GM12873 (cell line): Measurements from ENCODE around the gene MTA3.

ENCODE experiments used
- TF ChIP-seq, protein P1 (sequence below): IDR thresholded peaks from 2 replicates; pipeline ENCODE4 v1.5.1; 2012; ENCODE audit warnings: low read depth, mild to moderate bottlenecking, moderate library complexity, low read length, control low read depth; ENCODE audit not compliant: insufficient read depth; ENCODE audit errors: missing control alignments

MTA3 gene

DNA sequence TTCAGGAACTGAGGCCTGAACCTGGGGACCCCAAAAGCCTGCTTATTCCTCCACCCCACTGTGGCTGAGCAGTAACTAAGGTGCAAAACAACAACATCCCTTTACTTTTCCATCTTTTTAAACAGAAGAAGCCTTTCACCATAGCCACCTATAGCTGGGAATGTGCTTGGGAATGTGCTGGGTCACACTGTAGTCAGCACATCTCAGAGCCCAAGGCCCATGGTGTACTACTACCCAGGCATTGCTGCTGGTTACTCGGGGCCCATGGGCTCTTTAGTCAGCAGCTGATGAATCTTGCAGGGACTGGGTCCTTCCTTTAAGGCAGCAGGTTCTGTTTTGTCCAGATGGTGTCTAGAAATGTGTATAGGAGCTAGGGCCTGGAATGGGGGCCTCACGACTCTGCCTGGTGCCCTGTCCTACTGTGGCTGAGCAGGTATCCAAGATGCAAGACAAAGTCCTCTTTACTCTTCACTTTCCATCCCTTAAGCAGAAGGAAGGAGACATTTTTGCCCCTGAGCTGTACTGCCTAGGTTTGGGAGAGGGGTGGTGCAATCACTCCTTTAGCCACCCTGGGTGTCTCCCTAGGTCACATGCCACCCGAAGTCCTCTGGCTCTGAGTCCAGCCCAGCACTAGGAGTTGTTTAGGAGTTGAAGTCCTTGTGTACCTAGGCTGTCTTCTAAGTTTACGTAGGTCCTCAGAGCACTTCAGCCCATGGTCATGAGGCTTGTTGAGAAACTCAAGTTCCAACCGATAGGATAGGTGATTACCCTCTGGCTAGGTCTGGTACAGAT is 125.5 kb downstream of the MTA3 start:
- TF ChIP-seq, protein P1, sequence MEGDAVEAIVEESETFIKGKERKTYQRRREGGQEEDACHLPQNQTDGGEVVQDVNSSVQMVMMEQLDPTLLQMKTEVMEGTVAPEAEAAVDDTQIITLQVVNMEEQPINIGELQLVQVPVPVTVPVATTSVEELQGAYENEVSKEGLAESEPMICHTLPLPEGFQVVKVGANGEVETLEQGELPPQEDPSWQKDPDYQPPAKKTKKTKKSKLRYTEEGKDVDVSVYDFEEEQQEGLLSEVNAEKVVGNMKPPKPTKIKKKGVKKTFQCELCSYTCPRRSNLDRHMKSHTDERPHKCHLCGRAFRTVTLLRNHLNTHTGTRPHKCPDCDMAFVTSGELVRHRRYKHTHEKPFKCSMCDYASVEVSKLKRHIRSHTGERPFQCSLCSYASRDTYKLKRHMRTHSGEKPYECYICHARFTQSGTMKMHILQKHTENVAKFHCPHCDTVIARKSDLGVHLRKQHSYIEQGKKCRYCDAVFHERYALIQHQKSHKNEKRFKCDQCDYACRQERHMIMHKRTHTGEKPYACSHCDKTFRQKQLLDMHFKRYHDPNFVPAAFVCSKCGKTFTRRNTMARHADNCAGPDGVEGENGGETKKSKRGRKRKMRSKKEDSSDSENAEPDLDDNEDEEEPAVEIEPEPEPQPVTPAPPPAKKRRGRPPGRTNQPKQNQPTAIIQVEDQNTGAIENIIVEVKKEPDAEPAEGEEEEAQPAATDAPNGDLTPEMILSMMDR, result no peak

DNA sequence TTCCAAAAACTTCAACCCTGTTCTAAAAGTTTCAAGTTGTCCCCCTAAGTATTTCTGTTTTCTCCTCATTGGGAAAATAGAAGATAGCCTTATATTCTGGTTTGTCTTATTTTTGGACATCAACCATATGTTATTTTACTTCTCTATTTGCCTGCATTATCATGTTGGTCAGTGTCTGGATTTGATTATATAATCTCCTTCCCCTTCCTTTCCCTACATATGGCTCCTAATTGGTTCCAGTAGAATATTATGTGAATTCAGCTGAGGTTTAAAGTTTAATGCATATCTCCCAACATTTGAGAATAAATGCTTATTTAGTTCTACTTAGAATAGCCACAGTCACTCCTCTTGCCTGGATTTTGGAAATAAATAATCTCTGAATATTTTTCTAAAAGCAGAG is 128.6 kb downstream of the MTA3 start:
- TF ChIP-seq, protein P1, result no peak

DNA sequence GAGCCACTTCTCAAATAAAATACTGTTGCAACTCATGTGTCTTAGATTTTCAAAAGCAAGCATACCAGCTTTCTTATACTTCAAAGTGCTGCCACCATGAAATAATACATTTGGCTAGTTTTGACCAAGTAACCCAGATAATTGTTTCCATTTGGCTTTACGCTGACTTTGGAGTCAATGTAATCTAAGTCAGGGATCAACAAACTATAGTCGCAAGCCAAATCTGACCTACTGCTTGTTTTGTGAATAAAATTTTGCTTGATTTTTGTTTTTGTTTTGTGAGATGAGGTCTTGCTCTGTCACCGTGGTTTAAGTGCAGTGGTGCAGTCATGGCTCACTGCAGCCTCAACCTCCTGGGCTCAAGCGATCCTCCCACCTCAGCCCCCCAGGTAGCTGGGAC is 130.5 kb downstream of the MTA3 start:
- TF ChIP-seq, protein P1, result no peak

DNA sequence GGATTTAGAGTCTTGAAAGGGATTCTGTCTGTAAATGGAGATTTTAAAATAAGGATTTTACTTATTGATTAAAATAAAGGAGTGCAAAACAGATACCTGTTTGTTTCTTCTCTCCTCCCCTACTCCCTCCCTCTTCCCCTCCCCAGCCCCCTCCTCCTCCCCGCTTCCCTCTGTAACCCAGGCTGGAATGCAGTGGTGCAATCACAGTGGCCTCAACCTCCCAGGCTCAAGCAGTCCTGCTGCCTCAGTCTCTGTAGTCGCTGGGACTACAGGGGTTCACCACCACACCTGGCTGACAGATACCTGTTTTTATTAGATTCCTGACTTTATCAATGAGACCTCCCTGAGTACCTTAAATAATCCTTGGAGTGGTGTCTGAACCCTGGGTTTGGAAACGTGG is 138.4 kb downstream of the MTA3 start:
- TF ChIP-seq, protein P1, result no peak

DNA sequence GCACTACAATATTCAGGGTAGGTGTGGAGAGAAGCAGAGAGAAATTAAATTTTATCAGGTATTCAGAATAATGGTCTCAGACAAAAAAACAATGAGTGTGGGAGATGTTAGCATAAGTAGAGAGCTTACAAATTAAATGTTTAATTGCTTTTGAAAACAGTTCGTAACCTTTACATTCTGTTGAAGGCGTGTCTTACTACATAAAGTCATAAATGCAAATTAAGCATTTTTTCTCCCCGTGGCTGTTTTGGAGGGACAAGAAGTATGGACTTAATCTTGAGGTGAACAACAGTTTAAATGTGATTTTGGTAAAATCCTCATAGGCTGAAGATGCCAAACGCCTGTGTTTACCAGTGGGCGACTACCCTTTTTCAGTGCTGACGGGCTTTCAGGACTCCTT is 139.7 kb downstream of the MTA3 start:
- TF ChIP-seq, protein P1, result no peak

DNA sequence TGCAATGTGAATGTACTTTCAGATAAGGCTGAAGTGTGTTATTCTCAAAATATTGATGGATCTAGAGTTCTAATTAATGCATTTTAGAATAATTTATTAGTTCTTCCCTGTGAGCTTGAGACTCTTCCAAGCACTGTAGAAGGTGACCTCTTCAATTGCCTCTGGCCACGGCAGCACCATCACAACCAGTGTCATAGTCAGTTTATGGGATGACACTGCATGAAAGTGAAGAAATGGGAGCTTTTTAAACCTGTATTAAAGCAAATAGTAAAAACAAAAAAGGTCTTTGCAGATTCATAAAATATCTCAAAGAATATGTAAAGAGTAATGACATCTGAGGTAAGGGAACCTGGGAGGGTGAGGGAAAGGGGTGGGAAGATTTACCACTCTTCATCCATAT is 143.5 kb downstream of the MTA3 start:
- TF ChIP-seq, protein P1, result no peak

DNA sequence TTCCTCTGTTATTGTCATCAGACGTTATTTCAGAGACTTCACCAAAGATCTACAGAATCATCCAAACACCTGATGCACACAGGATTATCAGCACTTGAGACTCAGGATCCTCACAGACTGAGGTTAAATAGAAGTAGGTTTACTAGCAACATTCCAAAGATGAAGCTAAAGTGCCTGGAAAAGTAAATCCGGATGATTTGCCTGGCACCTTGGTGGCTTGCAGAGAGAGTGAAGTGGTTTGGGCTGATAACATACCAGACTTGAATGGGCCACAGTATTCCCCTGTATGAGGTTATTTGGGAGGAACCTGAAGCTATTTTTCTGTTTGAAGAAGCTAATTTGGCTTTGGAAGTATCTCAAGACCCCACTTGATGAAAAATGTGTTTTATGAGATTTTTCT is 144.5 kb downstream of the MTA3 start:
- TF ChIP-seq, protein P1, result no peak
